HepG2 (cell line): ENCODE data around the gene DDX59. TPM values are rescaled to one million over a fixed set of nuclear protein-coding genes. Genes with fewer than 3 reads are reported as not detected.

Source experiments
- ATAC-seq: fragments of 200-7000 bp; cut with Tn5 transposase; 3 replicates; pipeline ENCODE4 v1.9.1; 2020; ENCODE audit warnings: mild to moderate bottlenecking, moderate library complexity
- BruUV-seq: library from RNA; stranded (reverse); fragments of 400-500 nt; replicated peaks from 2 replicates; lab custom pipeline; 2021; lab: Mats Ljungman, UMichigan
- CTCF ChIA-PET: fragments of 300-600 bp; formaldehyde crosslinking; extraction: SDS; loops from one replicate; lab custom pipeline; 2021; ENCODE audit warnings: low total read pairs, inconsistent platforms, low intra/inter-chr PET ratio; lab: Yijun Ruan, JAX
- POLR2A ChIA-PET: fragments of 350-600 bp; sonication (Branson Sonifier 250); formaldehyde crosslinking; loops from one replicate; lab custom pipeline; 2020; ENCODE audit warnings: antibody characterized with exemption, inconsistent platforms; lab: Yijun Ruan, JAX
- DNase-seq: peaks from one replicate; pipeline ENCODE4 v3.0.0-alpha.2; 2015; ENCODE audit warnings: low spot score
- FAIRE-seq: peaks from 3 replicates; lab custom pipeline; 2011; peaks lifted over from hg19 to GRCh38; lab: Jason Lieb, UNC
- H2AFZ ChIP-seq: one replicate; pipeline ENCODE4 v1.6.1; 2011; ENCODE audit warnings: low read length, inconsistent platforms
- H3K27ac ChIP-seq: fragments of 300-600 bp; 3 replicates; pipeline ENCODE4 v1.8.0; 2011; ENCODE audit warnings: mixed run types, mild to moderate bottlenecking, mixed read lengths, low read length, inconsistent platforms; ENCODE audit not compliant: insufficient read depth; ENCODE audit errors: extremely low read length
- H3K27me3 ChIP-seq, 2 experiments: fragments of 200-600 bp in 1 of 2; 2 replicates in 1 of 2; 3 replicates in 1 of 2; pipeline versions ENCODE4 v1.6.0 to v1.8.0; 2011; ENCODE audit warnings: low read length in 2 of 2, mild to moderate bottlenecking in 2 of 2, moderate library complexity in 2 of 2, inconsistent platforms in 1 of 2; ENCODE audit not compliant: insufficient read depth in 2 of 2, control insufficient read depth in 1 of 2
- H3K36me3 ChIP-seq, 2 experiments: fragments of 200-600 bp in 1 of 2; replicated peaks in 1 of 2; 2 replicates in 1 of 2; 3 replicates in 1 of 2; pipeline versions ENCODE4 v1.5.1 to v1.8.0; 2011; ENCODE audit warnings: low read length in 2 of 2, inconsistent platforms in 1 of 2; ENCODE audit not compliant: insufficient read depth in 2 of 2, control insufficient read depth in 1 of 2
- H3K4me1 ChIP-seq: 2 replicates; pipeline ENCODE4 v1.5.1; 2012; ENCODE audit warnings: low read length, inconsistent platforms; ENCODE audit not compliant: insufficient read depth
- H3K4me2 ChIP-seq: 2 replicates; pipeline ENCODE4 v1.6.0; 2011; ENCODE audit warnings: low read depth, low read length, inconsistent platforms
- H3K4me3 ChIP-seq, 3 experiments: fragments of 200-600 bp in 1 of 3; sonication (generic), shearing (Covaris generic) in 1 of 3; replicated peaks in 1 of 3; 2 replicates each; pipeline ENCODE4 v1.5.1; 2011 to 2016; ENCODE audit warnings: low read length in 3 of 3, inconsistent platforms in 2 of 3, low read depth in 2 of 3, mild to moderate bottlenecking in 2 of 3, control low read depth in 1 of 3, mixed read lengths in 1 of 3; ENCODE audit not compliant: insufficient read depth in 1 of 3
- H3K79me2 ChIP-seq: one replicate; pipeline ENCODE4 v1.6.1; 2011; ENCODE audit warnings: low read length, inconsistent platforms; ENCODE audit not compliant: insufficient read depth
- H3K9ac ChIP-seq: 2 replicates; pipeline ENCODE4 v1.6.0; 2011; ENCODE audit warnings: mild to moderate bottlenecking, low read depth, low read length, inconsistent platforms; ENCODE audit not compliant: insufficient read depth
- H3K9me3 ChIP-seq: 2 replicates; pipeline ENCODE4 v1.5.1; 2012; ENCODE audit warnings: mild to moderate bottlenecking, low read length
- H4K20me1 ChIP-seq: 2 replicates; pipeline ENCODE4 v1.6.0; 2011; ENCODE audit warnings: inconsistent platforms, mild to moderate bottlenecking, low read length, moderate library complexity; ENCODE audit not compliant: insufficient read depth
- BATF2 ChIP-seq: sonication (generic); formaldehyde crosslinking; IDR thresholded peaks from 2 replicates; pipeline ENCODE4 v1.8.0; 2022; ENCODE audit warnings: mild to moderate bottlenecking, missing genetic modification reagents, moderate library complexity
- NR1H2 ChIP-seq: sonication (generic); formaldehyde crosslinking; IDR thresholded peaks from 2 replicates; pipeline ENCODE4 v1.8.1; 2022; ENCODE audit warnings: low read depth, missing genetic modification reagents, borderline replicate concordance
- ZNF234 ChIP-seq: sonication (generic); formaldehyde crosslinking; conservative IDR thresholded peaks from 2 replicates; pipeline ENCODE4 v1.5.1; 2020; ENCODE audit warnings: mild to moderate bottlenecking, missing genetic modification reagents
- ZNF280D ChIP-seq: sonication (generic); formaldehyde crosslinking; IDR thresholded peaks from 2 replicates; pipeline ENCODE4 v1.5.1; 2020; ENCODE audit warnings: mild to moderate bottlenecking, missing genetic modification reagents
- whole genome bisulfite sequencing: methylation state at CpG from one replicate; pipeline ENCODE4 v1.1.6; 2017; ENCODE audit warnings: low lambda C conversion rate; 5-methylcytosine and 5-hydroxymethylcytosine counted together
- in situ Hi-C: cut with HindIII; loops from 2 replicates; pipeline ENCODE4 v1.10.0; 2017; ENCODE audit warnings: low pct_unique_long_range_greater_than_20kb; ENCODE audit not compliant: extremely low pct_ligation_motif_present
- intact Hi-C: fragments of 100-400 bp; cut with micrococcal nuclease; formaldehyde crosslinking; loops from one replicate; pipeline ENCODE4 v1.10.0; 2022; ENCODE audit not compliant: unreplicated experiment
- polyA plus RNA-seq, 8 experiments: library from polyadenylated mRNA; depleted of rRNA in 3 of 8; stranded (reverse) in 7 of 8; unstranded in 1 of 8; fragments of >200 nt; fragmentation: Illumina TruSeq in 4 of 8; extraction: Trizol in 4 of 8; gene quantifications; 2 replicates each; pipeline versions ENCODE4 v1.2.1 to v1.2.3, GENCODE V29; 2011 to 2016; ENCODE audit warnings: low read depth in 4 of 8, missing spikeins in 1 of 8, mixed read lengths in 1 of 8; ENCODE audit not compliant: insufficient read depth in 1 of 8
- total RNA-seq, 5 experiments: library from RNA; depleted of rRNA; stranded (reverse); fragments of >200 nt; fragmentation: Illumina TruSeq; extraction: Trizol; gene quantifications; 2 replicates each; pipeline ENCODE4 v1.2.3, GENCODE V29; 2016; ENCODE audit warnings: low read depth in 1 of 5

The DDX59 gene
- total and polyA plus RNA-seq, 2 of the 13 experiments (the other 11 are each of a cell fraction or from before 2014, with no cell fraction given), result 12.1 to 14.8 TPM

- TF ChIP-seq ZNF280D (CRISPR knock-in tag) (no peak), NR1H2 (CRISPR knock-in tag) (no peak)
These were observed 49.2 kb downstream of the DDX59 start, which contains the start of gene KIF14 (continued) for GRCh38 chr1:200620273-200621131.

- Histone ChIP-seq H3K4me2 (peak overlapping the region; percentile 76), H3K4me3 (peak overlapping the region; percentile 79 to 95 (median 89)), H3K4me1 (peaks cover 20% of the 10 kb centered on the region), H3K9ac (peak overlapping the region; percentile 87), H3K79me2 (peaks cover 5% of the 10 kb centered on the region), H3K9me3 (no peaks in the 10 kb centered on the region), H2AFZ (no peak overlapping the region), H4K20me1 (no peaks in the 10 kb centered on the region), H3K36me3 (peaks cover 0 to 12% of the 10 kb centered on the region in 2 experiments; a peak in 2 of 5 replicates), H3K27me3 (no peaks in the 10 kb centered on the region; a peak in 1 of 5 replicates), H3K27ac (peak overlapping the region; percentile 64)
- intact Hi-C loops, result loop anchor here (2.0 to 5.0 kb wide), 3 partner anchors 49 to 422 kb away; partner anchors contain the start of gene DDX59
- ChIA-PET POLR2A (interaction anchor here (3.0 kb wide), 1 partner anchor 50 kb away, joined by 30 read pairs; the partner anchor contains the start of gene DDX59), CTCF (no interaction called here)
- DNase-seq (no peak), FAIRE-seq (no peak), ATAC-seq (no peak)
- BruUV-seq, result no TSS peak
- 6% methylated on average over 6 of the region's 6 CpGs for WGBS
- in situ Hi-C loops, result loop anchor here (5.0 kb wide), 2 partner anchors 187 to 422 kb away; no protein-coding TSS in a partner anchor
- TF ChIP-seq ZNF234 (CRISPR knock-in tag) (no peak), BATF2 (0 out of 2 replicates have a peak, but pooled peaks have one; percentile 0)
These were observed 49.8 kb downstream of the DDX59 start for GRCh38 chr1:200619894-200620272.
